PC-9 (cell line): ENCODE results near the gene FBXO44.

Experiments used
- EZH2 ChIP-seq: fragments of 200-600 bp; sonication (generic); IDR thresholded peaks from 2 replicates; pipeline ENCODE4 v1.8.0; 2017; ENCODE audit warnings: antibody characterized with exemption, low read depth
- TF ChIP-seq, protein P1 (sequence below): fragments of 200-600 bp; sonication (generic); conservative IDR thresholded peaks from 2 replicates; pipeline ENCODE4 v1.6.1; 2017; ENCODE audit warnings: mixed run types, antibody characterized with exemption, mild to moderate bottlenecking, moderate library complexity

GRCh38 chr1:11682287-11682771, 27.7 kb downstream of the FBXO44 start:
- TF ChIP-seq, protein P1, sequence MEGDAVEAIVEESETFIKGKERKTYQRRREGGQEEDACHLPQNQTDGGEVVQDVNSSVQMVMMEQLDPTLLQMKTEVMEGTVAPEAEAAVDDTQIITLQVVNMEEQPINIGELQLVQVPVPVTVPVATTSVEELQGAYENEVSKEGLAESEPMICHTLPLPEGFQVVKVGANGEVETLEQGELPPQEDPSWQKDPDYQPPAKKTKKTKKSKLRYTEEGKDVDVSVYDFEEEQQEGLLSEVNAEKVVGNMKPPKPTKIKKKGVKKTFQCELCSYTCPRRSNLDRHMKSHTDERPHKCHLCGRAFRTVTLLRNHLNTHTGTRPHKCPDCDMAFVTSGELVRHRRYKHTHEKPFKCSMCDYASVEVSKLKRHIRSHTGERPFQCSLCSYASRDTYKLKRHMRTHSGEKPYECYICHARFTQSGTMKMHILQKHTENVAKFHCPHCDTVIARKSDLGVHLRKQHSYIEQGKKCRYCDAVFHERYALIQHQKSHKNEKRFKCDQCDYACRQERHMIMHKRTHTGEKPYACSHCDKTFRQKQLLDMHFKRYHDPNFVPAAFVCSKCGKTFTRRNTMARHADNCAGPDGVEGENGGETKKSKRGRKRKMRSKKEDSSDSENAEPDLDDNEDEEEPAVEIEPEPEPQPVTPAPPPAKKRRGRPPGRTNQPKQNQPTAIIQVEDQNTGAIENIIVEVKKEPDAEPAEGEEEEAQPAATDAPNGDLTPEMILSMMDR = no peak
- no peak for TF ChIP-seq EZH2
